GM19397 (cell line): ENCODE data around the gene HSD17B8.

Experiments used
- ATAC-seq: cut with Tn5 transposase; IDR thresholded peaks from one replicate; pipeline ENCODE4 v1.9.1; 2021; ENCODE audit warnings: mild to moderate bottlenecking, moderate library complexity; ENCODE audit not compliant: unreplicated experiment

HSD17B8 gene

DNA sequence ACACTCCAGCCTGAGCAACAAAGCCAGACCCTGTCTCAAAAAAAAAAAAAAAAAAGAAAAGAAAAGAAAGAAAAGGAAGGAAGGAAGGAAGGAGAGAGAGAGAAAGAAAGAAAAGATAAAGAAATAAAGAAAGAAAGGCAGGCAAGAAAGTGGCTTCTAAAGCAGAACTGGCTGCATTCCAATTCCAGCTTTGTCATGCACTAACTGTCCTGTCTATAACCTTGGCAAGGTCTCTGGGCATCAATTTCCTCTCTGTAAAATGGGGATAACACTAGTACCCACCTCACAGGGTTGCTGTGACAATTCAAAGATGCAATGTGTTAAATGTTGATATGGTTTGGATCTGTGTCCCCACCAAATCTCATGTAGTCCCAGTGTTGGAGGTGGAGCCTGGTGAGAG is 31.9 kb downstream of the HSD17B8 start:
- ATAC-seq = no peak

GRCh38 chr6:33236852-33237251 is 32.4 kb downstream of the HSD17B8 start:
- no peak for ATAC-seq

DNA sequence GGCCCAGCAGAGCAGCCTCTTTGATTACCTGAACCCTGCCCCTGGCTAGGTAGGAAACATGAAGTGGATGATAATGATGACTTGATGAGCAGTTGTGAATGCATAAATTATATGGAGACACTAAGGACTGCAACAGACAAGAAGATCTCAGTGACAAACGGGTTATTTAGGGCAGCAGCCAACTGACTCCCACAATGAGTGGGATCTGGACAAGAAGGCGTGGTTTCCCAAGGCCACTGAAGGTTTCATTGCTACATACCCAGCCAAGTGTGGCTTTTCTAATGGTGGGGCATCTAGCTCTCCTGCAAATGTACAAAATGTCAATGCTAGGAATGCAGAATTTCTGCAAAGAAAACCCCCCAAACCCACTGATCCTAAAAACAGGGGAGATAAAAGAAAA is 33.3 kb downstream of the HSD17B8 start:
- ATAC-seq = no peak

- ATAC-seq = no peak
These were observed 37.5 kb downstream of the HSD17B8 start for GRCh38 chr6:33241968-33242367.

- ATAC-seq = no peak
These were observed 39.0 kb downstream of the HSD17B8 start for GRCh38 chr6:33243476-33243875.

GRCh38 chr6:33247977-33248642 is 43.7 kb downstream of the HSD17B8 start:
- peak; percentile 28 for ATAC-seq

DNA sequence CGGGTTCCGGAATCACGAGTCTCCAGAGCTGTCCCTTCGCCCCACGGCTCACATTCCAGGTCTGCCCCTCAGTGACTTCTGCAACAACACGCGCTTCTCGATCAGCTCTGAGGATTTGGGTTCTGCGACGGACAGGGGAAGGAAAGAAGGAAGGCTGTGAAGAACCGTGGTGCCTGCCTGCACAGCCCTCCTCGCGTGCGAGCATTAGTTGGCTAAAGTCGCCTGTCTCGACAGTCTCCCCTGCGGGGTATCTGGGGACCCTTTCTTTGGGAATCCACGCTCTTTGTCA is 44.1 kb downstream of the HSD17B8 start:
- peak; percentile 6 for ATAC-seq

DNA sequence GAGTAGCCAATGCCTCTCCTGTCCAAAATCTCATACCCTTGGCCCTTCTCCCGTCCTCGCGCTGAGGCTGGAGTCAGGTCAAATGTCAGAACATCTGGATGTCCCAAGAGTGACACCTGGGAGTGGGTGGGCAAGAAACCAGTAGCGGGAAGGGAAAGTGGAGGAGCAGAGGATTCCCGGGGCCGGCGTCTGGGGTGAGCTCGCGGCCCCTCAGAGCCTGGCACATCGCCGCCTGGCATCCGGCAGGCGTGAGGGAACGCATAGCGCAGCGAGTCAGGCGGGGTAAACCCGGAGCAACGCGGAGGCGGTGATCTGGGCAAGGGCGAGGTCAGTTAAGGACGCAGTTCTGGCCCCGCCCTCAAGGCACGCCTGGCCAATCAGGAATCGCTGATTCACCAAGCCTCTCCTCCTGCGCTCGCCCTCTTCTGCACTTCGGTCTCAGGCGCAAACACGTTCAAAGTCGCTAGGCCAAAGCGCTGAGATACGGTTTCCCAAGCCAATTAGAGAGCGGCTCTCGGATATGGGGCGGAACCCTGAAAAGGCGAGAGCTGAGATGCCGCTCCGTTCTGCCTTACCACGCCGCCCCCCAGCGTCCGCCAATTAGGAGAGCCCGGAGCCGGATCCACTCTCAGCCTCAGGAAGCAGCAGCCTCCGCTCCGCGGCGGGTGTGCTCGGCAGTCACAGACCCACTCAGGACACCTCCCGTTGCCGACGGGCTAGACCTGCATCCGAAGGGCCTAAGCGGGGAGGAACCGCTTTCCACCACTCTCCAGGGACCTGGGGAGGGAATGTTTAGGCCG is 44.7 kb downstream of the HSD17B8 start:
- ATAC-seq = peak; percentile 83

- ATAC-seq = peak; percentile 5
These were observed 45.5 kb downstream of the HSD17B8 start for GRCh38 chr6:33249732-33250630.

GRCh38 chr6:33250731-33251130 is 46.3 kb downstream of the HSD17B8 start:
- no peak for ATAC-seq

GRCh38 chr6:33251395-33252012 is 47.0 kb downstream of the HSD17B8 start:
- ATAC-seq = no peak

DNA sequence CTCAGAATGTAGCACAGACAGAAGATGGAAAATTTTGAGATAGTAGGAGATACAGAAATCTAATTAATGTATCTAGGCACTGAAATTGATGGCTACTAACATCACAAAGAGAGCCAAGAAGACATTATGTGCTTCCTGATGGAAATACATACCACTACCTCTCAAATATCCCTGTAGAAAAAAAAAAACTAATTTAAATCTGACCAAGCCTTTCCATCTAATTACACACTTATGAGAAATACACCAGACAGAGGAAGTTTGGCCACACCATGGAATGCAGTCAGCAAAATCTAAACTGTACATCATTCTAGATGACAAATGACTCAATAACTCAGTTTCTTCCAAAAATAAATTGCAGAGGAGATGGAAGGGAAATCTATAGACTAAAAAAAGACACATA is 48.3 kb downstream of the HSD17B8 start:
- no peak for ATAC-seq

DNA sequence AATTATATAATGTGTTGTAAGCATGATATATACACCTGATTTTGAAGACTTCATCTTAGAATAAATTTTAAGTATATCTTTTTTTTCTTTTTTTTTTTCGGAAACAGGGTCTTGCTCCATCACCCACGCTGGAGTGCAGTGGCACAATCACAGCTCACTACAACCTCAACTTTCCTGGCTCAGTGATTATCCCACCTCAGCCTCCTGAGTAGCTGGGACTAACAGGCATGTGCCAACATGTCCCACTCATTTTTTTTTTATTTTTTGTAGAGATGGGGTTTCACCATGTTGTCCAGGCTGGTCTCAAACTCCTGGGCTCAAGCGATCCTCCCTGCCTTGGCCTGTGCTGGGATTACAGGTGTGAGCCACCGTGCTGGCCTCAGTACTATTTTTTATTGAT is 50.1 kb downstream of the HSD17B8 start:
- no peak for ATAC-seq
